ENCODE results near the gene CDC7. TPM values are rescaled to one million over a fixed set of nuclear protein-coding genes. Genes with fewer than 3 reads are reported as not detected.
"Not testable (repeated sequence)": the region's sequence is repeated elsewhere in the genome, so short reads cannot be mapped to it uniquely, and the experiment has no call there.

Gene CDC7
- total RNA-seq, 4 donors from 2014 or later = 2.0 to 6.8 (median 4.1) TPM

DNA sequence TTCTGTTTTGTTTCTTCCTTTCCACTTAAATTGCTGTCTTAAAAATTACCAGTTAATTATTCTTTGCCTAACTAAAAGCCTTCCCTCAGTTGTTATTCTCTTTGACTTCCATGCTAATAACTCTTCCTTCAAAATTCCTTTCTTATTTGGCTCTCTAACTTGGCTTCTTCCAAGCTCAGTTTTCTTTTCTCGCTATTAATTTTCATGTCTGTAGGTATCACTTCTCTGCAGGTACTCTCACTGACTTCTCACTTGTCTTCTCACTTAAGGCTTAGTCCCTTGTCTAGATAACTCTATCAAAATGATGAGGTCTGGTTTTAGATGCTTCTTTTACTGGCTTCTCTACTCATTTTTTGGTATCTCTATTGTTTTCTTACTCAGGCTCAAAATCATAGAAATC is 10.1 kb downstream of the CDC7 start:
- intact Hi-C loops (cut with DNase I) = loop anchor here (5.0 kb wide), 1 partner anchor 417 kb away; no protein-coding TSS in a partner anchor
- Histone ChIP-seq H3K4me3 (no peak overlapping the region), H3K27me3 (no peaks in the 10 kb centered on the region), H3K4me1 (peaks cover 0 to 4% (median 0%) of the 10 kb centered on the region in 3 donors), H3K27ac (no peak overlapping the region), H3K36me3 (peaks cover 0 to 4% (median 0%) of the 10 kb centered on the region in 3 donors), H3K9me3 (no peaks in the 10 kb centered on the region)
- TF ChIP-seq POLR2A (IDR thresholded peaks at IDR 0.05) = no peak
- TF ChIP-seq, protein P1, sequence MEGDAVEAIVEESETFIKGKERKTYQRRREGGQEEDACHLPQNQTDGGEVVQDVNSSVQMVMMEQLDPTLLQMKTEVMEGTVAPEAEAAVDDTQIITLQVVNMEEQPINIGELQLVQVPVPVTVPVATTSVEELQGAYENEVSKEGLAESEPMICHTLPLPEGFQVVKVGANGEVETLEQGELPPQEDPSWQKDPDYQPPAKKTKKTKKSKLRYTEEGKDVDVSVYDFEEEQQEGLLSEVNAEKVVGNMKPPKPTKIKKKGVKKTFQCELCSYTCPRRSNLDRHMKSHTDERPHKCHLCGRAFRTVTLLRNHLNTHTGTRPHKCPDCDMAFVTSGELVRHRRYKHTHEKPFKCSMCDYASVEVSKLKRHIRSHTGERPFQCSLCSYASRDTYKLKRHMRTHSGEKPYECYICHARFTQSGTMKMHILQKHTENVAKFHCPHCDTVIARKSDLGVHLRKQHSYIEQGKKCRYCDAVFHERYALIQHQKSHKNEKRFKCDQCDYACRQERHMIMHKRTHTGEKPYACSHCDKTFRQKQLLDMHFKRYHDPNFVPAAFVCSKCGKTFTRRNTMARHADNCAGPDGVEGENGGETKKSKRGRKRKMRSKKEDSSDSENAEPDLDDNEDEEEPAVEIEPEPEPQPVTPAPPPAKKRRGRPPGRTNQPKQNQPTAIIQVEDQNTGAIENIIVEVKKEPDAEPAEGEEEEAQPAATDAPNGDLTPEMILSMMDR (IDR thresholded peaks at IDR 0.05) = no peak
- no peak for DNase-seq
- 85 to 86% methylated on average over 1 of the region's 1 CpG for WGBS, 2 donors

DNA sequence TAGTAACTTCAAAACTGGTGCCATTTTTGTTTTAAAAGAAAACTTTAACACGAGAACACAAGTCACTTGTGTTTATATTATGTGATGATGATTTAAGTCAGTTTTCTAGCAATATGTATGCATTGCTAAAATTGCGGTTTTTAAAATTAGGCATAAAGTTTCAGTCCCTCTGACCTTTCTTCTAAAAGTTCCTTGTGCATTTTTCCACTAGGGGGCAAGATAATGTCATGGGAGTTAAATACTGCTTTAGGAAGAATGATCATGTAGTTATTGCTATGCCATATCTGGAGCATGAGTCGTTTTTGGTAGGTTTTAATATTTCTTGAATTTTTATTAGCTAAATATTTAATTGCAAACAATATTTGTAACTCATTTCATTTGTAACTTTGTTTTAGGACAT is 10.7 kb downstream of the CDC7 start:
- 24 to 34% methylated on average over 3 of the region's 3 CpGs for WGBS, 2 donors
- H3K4me3 ChIP-seq = no peak overlapping the region
- H3K4me1 ChIP-seq = peaks cover 0 to 4% (median 0%) of the 10 kb centered on the region in 3 donors
- H3K36me3 ChIP-seq = peaks cover 0 to 4% (median 0%) of the 10 kb centered on the region in 3 donors
- H3K27me3 ChIP-seq = no peaks in the 10 kb centered on the region
- intact Hi-C loops (cut with DNase I) = loop anchor here (5.0 kb wide), 1 partner anchor 416 kb away; no protein-coding TSS in a partner anchor
- no peak overlapping the region for H3K27ac ChIP-seq
- H3K9me3 ChIP-seq = no peaks in the 10 kb centered on the region
- DNase-seq = no peak
- no peak for TF ChIP-seq POLR2A (IDR thresholded peaks at IDR 0.05)
- TF ChIP-seq, protein P1 (IDR thresholded peaks at IDR 0.05) = peak in 5 of 6 experiments; percentile 47 to 71 (median 63)

DNA sequence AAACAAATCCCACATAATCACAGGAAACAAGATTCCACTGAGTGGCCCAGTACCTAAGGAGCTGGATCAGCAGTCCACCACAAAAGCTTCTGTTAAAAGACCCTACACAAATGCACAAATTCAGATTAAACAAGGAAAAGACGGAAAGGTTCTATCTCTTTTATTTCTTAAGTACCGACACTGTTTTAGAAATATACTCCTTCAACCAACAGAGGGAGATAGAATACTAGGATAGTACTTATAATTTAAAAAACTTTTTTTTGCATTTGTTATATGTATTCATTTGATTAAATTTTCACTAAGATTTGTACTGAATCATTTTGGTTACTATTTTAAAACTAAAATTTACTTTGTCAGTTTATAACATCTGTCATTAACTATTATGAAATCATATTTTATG is 12.5 kb downstream of the CDC7 start:
- peaks cover 0 to 4% (median 0%) of the 10 kb centered on the region in 3 donors for H3K4me1 ChIP-seq
- H3K36me3 ChIP-seq = peaks cover 0 to 4% (median 0%) of the 10 kb centered on the region in 3 donors
- WGBS, 2 donors = 71 to 82% methylated on average over 2 of the region's 2 CpGs
- H3K4me3 ChIP-seq = no peak overlapping the region
- H3K27ac ChIP-seq = no peak overlapping the region
- H3K9me3 ChIP-seq = no peaks in the 10 kb centered on the region
- TF ChIP-seq, protein P1 (IDR thresholded peaks at IDR 0.05) = peak in 4 of 6 experiments; percentile 25 to 45 (median 40)
- TF ChIP-seq POLR2A (IDR thresholded peaks at IDR 0.05) = no peak
- intact Hi-C loops (cut with DNase I) = loop anchor here (5.0 kb wide), 1 partner anchor 414 kb away; no protein-coding TSS in a partner anchor
- no peaks in the 10 kb centered on the region for H3K27me3 ChIP-seq
- DNase-seq = no peak

DNA sequence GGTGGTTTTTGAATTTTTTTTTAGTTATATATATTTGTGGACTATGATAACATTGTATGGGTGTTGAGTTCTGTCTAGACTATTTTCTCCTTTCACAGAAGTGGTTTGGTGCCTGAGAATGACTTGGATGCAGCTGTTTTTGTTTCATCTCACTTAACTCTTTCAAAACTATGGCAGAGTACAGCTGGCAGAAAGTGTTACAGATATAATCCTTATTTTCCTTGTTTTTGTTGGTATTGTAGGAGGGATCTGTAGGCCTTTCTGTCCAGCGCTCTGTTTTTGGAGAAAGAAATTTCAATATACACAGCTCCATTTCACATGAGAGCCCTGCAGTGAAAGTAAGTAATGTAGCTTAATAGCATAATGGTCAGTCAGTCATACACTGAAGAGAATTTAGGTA is 13.1 kb downstream of the CDC7 start:
- 100% methylated on average over 1 of the region's 1 CpG for WGBS, 2 donors
- Histone ChIP-seq H3K27me3 (no peaks in the 10 kb centered on the region), H3K27ac (peak overlapping the region in 1 of 4 donors; percentile 11), H3K4me1 (peaks cover 0 to 4% (median 0%) of the 10 kb centered on the region in 3 donors), H3K4me3 (no peak overlapping the region), H3K9me3 (no peaks in the 10 kb centered on the region), H3K36me3 (peaks cover 0 to 4% (median 0%) of the 10 kb centered on the region in 3 donors)
- intact Hi-C loops (cut with DNase I) = loop anchor here (5.0 kb wide), 1 partner anchor 414 kb away; no protein-coding TSS in a partner anchor
- TF ChIP-seq POLR2A (IDR thresholded peaks at IDR 0.05) = no peak
- TF ChIP-seq, protein P1 (IDR thresholded peaks at IDR 0.05) = no peak
- DNase-seq = no peak

DNA sequence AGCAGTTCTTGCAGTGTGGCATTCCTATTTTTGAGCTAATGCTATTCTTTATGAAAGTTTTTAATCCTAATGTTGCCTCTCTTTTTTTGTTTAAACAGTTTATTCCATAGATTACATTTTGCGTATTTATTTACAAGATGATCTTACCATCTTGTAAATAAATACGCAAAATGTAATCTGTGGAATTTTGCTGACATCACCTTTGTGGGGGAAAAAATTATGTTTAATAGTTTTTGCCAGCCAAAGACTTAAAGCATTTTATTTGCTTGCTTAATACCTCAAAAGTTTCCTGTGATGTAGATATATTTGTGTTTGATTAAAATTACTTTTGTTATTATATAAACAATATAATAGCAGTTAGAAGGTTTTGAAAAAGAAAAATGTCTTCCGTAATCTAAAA is 15.3 kb downstream of the CDC7 start:
- intact Hi-C loops (cut with DNase I) = no loop called here
- H3K27me3 ChIP-seq = no peaks in the 10 kb centered on the region
- no peak overlapping the region for H3K27ac ChIP-seq
- TF ChIP-seq, protein P1 (IDR thresholded peaks at IDR 0.05) = no peak
- no peak for TF ChIP-seq POLR2A (IDR thresholded peaks at IDR 0.05)
- peaks cover 0 to 4% (median 0%) of the 10 kb centered on the region in 3 donors for H3K4me1 ChIP-seq
- H3K36me3 ChIP-seq = no peaks in the 10 kb centered on the region
- DNase-seq = no peak
- no peak overlapping the region for H3K4me3 ChIP-seq
- H3K9me3 ChIP-seq = no peaks in the 10 kb centered on the region
- WGBS, 2 donors = 93 to 95% methylated on average over 3 of the region's 3 CpGs

DNA sequence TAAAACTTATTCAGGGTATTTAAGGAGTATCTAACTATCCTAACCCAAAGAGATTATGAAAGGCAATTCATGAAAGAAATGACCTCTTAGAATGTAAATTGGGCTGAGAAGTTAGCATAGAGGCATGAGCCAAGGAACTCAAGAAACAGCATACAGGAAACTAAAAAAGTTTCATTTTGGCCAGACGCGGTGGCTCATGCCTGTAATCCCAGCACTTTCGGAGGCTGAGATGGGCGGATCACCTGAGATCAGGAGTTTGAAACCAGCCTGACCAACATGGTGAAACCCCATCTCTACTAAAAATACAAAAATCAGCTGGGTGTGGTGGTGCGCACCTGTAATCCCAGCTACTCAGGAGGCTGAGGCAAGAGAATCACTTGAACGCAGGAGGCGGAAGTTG is 16.0 kb downstream of the CDC7 start:
- H3K27ac ChIP-seq; H3K4me3 ChIP-seq; DNase-seq; H3K4me1 ChIP-seq; H3K9me3 ChIP-seq; intact Hi-C loops (cut with DNase I); H3K36me3 ChIP-seq; H3K27me3 ChIP-seq: not testable (repeated sequence)
- 89 to 92% methylated on average over 5 to 7 of the region's 7 CpGs for WGBS, 2 donors

DNA sequence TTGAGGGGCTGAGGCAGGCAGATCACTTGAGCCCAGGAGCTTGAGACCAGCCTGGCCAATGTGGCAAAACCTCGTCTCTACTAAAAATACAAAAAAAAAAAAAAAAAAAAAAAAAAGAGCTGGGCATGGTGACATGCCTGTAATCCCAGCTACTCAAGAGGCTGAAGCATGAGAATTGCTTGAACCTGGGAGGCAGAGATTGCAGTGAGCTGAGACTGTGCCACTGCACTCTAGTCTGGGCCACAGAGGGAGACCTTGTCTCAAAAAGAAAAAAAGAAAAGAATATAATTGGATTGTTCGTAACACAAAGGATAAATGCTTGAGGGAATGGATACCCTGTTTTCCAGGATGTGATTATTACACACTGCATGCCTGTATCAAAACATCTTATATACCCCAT is 18.5 kb downstream of the CDC7 start:
- H3K9me3 ChIP-seq; H3K4me1 ChIP-seq; H3K4me3 ChIP-seq; intact Hi-C loops (cut with DNase I); H3K36me3 ChIP-seq; H3K27me3 ChIP-seq; DNase-seq: not testable (repeated sequence)
- WGBS, 2 donors = 36 to 74% methylated on average over 2 of the region's 2 CpGs
- H3K27ac ChIP-seq = peak overlapping the region in 1 of 4 donors; percentile 7
